Transverse colon (tissue), 4 donors: Measurements from ENCODE around the gene CYBB.

Experiments used
- EP300 ChIP-seq: sonication (generic); formaldehyde crosslinking; IDR thresholded peaks from one replicate; pipeline ENCODE4 v1.6.1; 2017; ENCODE audit warnings: antibody characterized with exemption, low read depth
- POLR2A ChIP-seq: fragments of 450-650 bp; IDR thresholded peaks from one replicate; pipeline ENCODE4 v1.6.1; 2016; ENCODE audit warnings: antibody characterized with exemption, mild to moderate bottlenecking, moderate library complexity
- POLR2AphosphoS5 ChIP-seq, 3 donors: sonication (generic); formaldehyde crosslinking; IDR thresholded peaks; one replicate each; pipeline ENCODE4 v1.6.1; 2016; ENCODE audit warnings: antibody characterized with exemption in 3 of 3
- TF ChIP-seq, protein P1 (sequence below), 5 experiments: fragments of 200-600 bp in 3 of 5; fragments of 450-650 bp in 2 of 5; sonication (generic) in 3 of 5; IDR thresholded peaks; 1 replicate in 2 of 5; 2 replicates in 3 of 5; pipeline ENCODE4 v1.5.1; 2016 to 2017; ENCODE audit warnings: antibody characterized with exemption in 5 of 5, inconsistent platforms in 3 of 5, mild to moderate bottlenecking in 2 of 5, moderate library complexity in 1 of 5

DNA sequence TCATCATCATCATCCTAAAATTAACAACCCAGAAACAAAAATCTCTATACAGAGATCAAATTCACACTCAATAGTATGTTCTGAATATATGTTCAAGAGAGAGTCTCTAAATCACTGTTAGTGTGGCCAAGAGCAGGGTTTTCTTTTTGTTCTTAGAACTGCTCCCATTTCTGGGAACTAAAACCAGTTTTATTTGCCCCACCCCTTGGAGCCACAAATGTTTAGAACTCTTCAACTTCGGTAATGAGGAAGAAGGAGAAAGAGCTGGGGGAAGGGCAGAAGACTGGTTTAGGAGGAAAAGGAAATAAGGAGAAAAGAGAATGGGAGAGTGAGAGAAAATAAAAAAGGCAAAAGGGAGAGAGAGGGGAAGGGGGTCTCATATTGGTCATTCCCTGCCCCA is 32.3 kb downstream of the CYBB start:
- TF ChIP-seq, protein P1, sequence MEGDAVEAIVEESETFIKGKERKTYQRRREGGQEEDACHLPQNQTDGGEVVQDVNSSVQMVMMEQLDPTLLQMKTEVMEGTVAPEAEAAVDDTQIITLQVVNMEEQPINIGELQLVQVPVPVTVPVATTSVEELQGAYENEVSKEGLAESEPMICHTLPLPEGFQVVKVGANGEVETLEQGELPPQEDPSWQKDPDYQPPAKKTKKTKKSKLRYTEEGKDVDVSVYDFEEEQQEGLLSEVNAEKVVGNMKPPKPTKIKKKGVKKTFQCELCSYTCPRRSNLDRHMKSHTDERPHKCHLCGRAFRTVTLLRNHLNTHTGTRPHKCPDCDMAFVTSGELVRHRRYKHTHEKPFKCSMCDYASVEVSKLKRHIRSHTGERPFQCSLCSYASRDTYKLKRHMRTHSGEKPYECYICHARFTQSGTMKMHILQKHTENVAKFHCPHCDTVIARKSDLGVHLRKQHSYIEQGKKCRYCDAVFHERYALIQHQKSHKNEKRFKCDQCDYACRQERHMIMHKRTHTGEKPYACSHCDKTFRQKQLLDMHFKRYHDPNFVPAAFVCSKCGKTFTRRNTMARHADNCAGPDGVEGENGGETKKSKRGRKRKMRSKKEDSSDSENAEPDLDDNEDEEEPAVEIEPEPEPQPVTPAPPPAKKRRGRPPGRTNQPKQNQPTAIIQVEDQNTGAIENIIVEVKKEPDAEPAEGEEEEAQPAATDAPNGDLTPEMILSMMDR (IDR thresholded peaks at IDR 0.05), result no peak
- no peak for TF ChIP-seq POLR2AphosphoS5 (IDR thresholded peaks at IDR 0.05)
- TF ChIP-seq POLR2A, result no peak
- no peak for TF ChIP-seq EP300
